K562 (cell line): Measurements from ENCODE around the gene JPH2. TPM values are rescaled to one million over a fixed set of nuclear protein-coding genes. Genes with fewer than 3 reads are reported as not detected.
A peak's percentile ranks its signal among the peaks of the same experiment; 100 is the strongest.

ENCODE experiments used
- C11orf30 ChIP-seq: fragments of 450-650 bp; IDR thresholded peaks from 2 replicates; pipeline ENCODE4 v1.6.1; 2016; ENCODE audit warnings: low read depth, mild to moderate bottlenecking
- CEBPZ ChIP-seq: fragments of 150-350 bp; IDR thresholded peaks from 2 replicates; pipeline ENCODE4 v1.6.1; 2014; ENCODE audit warnings: low read depth, mild to moderate bottlenecking, low read length, borderline replicate concordance
- CREM ChIP-seq: IDR thresholded peaks from 2 replicates; pipeline ENCODE4 v1.6.1; 2014; ENCODE audit warnings: antibody characterized with exemption, low read depth
- E4F1 ChIP-seq: fragments of 250-450 bp; sonication (Bioruptor Pico); IDR thresholded peaks from 2 replicates; pipeline ENCODE4 v1.5.0; 2021; ENCODE audit warnings: mild to moderate bottlenecking, borderline replicate concordance
- HNRNPL ChIP-seq: fragments of 200-400 bp; formaldehyde crosslinking; IDR thresholded peaks from 2 replicates; pipeline ENCODE4 v1.6.1; 2017; ENCODE audit warnings: low read depth, mild to moderate bottlenecking, low read length
- NELFE ChIP-seq: IDR thresholded peaks from 2 replicates; pipeline ENCODE4 v1.6.1; 2011; ENCODE audit warnings: mild to moderate bottlenecking; ENCODE audit not compliant: insufficient read depth, insufficient read length
- NRF1 ChIP-seq, 2 experiments: fragments of 450-650 bp; IDR thresholded peaks in 1 of 2; conservative IDR thresholded peaks in 1 of 2; 2 replicates each; pipeline ENCODE4 v1.6.1; 2014; ENCODE audit warnings: mild to moderate bottlenecking in 2 of 2
- POLR2AphosphoS2 ChIP-seq: IDR thresholded peaks from 2 replicates; pipeline ENCODE4 v1.6.1; 2012; ENCODE audit warnings: low read length, improper control_type of control experiment
- ZBTB2 ChIP-seq: fragments of 450-650 bp; IDR thresholded peaks from 2 replicates; pipeline ENCODE4 v1.6.1; 2016; ENCODE audit warnings: antibody characterized with exemption
- ZFP1 ChIP-seq: fragments of 450-650 bp; formaldehyde crosslinking; IDR thresholded peaks from 2 replicates; pipeline ENCODE4 v1.4.0; 2020; ENCODE audit warnings: mild to moderate bottlenecking, mixed read lengths
- ZKSCAN1 ChIP-seq: fragments of 150-350 bp; IDR thresholded peaks from 2 replicates; pipeline ENCODE4 v1.6.1; 2016; ENCODE audit warnings: low read depth, low read length
- ZNF384 ChIP-seq: IDR thresholded peaks from 2 replicates; pipeline ENCODE4 v1.6.1; 2012; ENCODE audit warnings: low read depth, low read length, improper control_type of control experiment
- ZSCAN29 ChIP-seq: fragments of 450-650 bp; IDR thresholded peaks from 2 replicates; pipeline ENCODE4 v1.6.1; 2017
- polyA plus RNA-seq, 8 experiments: library from polyadenylated mRNA; depleted of rRNA in 4 of 8; stranded (reverse) in 5 of 8; unstranded in 3 of 8; fragments of >200 nt; fragmentation: Nextera tagmentation in 2 of 8; fragmentation: Illumina TruSeq in 1 of 8; extraction: Ambion mirVana in 2 of 8; extraction: Trizol in 1 of 8; gene quantifications; 2 replicates each; pipeline versions ENCODE4 v1.2.1 to v1.2.3, GENCODE V29; 2011 to 2014; ENCODE audit warnings: inconsistent platforms in 1 of 8, missing spikeins in 1 of 8
- total RNA-seq, 7 experiments: library from RNA; depleted of rRNA in 6 of 7; stranded (reverse); fragments of >200 nt in 6 of 7; fragmentation: Illumina TruSeq in 2 of 7; extraction: Trizol in 2 of 7; gene quantifications; 2 replicates each; pipeline versions ENCODE4 v1.2.1 to v1.2.3, GENCODE V29; 2011 to 2021; ENCODE audit warnings: low replicate concordance in 1 of 7
- TF ChIP-seq, protein P1 (sequence below), 2 experiments: fragments of 450-650 bp in 1 of 2; sonication (generic) in 1 of 2; formaldehyde crosslinking in 1 of 2; IDR thresholded peaks in 1 of 2; conservative IDR thresholded peaks in 1 of 2; 2 replicates each; pipeline versions ENCODE4 v1.6.1 to v1.8.1; 2016 to 2023; ENCODE audit warnings: mild to moderate bottlenecking in 2 of 2, moderate library complexity in 2 of 2, inconsistent platforms in 1 of 2, missing genetic modification reagents in 1 of 2
- TF ChIP-seq, protein P2 (sequence below), 2 experiments: fragments of 450-650 bp; IDR thresholded peaks; 2 replicates each; pipeline ENCODE4 v1.6.1; 2016

JPH2 gene
- total and polyA plus RNA-seq, 9 of the 15 experiments (the other 6 are each of a cell fraction or from before 2014, with no cell fraction given), result not detected

DNA sequence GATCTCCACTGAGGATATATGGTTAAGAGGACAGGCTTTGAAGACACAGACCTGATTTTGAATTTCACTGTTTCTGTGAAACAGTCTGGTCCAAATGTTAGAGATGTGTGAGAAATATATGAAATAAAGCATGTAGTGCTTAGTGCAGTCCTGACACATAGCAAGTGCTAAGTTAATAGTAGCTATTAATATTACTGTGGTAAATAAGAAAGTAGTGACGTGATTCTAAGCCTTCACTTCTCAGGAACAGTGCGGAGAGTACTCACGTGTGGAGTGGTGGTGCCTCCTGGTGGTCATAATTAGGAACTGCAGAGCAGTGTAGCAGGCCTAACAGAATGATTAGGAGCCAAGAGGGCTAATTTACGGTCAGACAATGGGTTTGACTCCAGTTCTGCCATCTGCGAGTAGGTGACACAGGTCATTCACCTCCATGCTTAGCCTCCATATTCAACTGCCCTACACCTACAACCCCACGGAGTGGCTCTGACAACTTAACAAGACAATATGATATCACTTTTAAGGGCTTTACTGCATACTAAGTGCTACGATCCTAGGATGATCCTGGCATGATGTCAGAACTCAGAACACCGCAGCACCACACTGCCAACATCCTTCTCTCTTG is 106.2 kb downstream of the JPH2 start (continued):
- TF ChIP-seq, protein P1, sequence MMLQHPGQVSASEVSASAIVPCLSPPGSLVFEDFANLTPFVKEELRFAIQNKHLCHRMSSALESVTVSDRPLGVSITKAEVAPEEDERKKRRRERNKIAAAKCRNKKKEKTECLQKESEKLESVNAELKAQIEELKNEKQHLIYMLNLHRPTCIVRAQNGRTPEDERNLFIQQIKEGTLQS (IDR thresholded peaks at IDR 0.05), result no peak
- TF ChIP-seq, protein P1 (CRISPR knock-in tag; conservative IDR thresholded peaks at IDR 0.05), result no peak
- no peak for TF ChIP-seq HNRNPL
- no peak for TF ChIP-seq E4F1 (CRISPR knock-in tag)
- TF ChIP-seq NRF1 (conservative IDR thresholded peaks at IDR 0.05 in 1 of 2, IDR thresholded peaks at IDR 0.05 in 1 of 2), result no peak
- TF ChIP-seq, protein P2, sequence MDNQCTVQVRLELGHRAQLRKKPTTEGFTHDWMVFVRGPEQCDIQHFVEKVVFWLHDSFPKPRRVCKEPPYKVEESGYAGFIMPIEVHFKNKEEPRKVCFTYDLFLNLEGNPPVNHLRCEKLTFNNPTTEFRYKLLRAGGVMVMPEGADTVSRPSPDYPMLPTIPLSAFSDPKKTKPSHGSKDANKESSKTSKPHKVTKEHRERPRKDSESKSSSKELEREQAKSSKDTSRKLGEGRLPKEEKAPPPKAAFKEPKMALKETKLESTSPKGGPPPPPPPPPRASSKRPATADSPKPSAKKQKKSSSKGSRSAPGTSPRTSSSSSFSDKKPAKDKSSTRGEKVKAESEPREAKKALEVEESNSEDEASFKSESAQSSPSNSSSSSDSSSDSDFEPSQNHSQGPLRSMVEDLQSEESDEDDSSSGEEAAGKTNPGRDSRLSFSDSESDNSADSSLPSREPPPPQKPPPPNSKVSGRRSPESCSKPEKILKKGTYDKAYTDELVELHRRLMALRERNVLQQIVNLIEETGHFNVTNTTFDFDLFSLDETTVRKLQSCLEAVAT (IDR thresholded peaks at IDR 0.05), result no peak
- TF ChIP-seq ZKSCAN1, result no peak
- no peak for TF ChIP-seq ZFP1 (CRISPR knock-in tag)
- no peak for TF ChIP-seq ZNF384
- TF ChIP-seq C11orf30, result no peak
- peak; percentile 45; the same call in 1 of the 2 replicates for TF ChIP-seq CREM
- TF ChIP-seq CEBPZ, result no peak
- TF ChIP-seq ZSCAN29, result no peak
- no peak for TF ChIP-seq POLR2AphosphoS2
- TF ChIP-seq NELFE, result no peak
- no peak for TF ChIP-seq ZBTB2
